KMS-11 (cell line): Measurements from ENCODE around the gene MYO1A.

ENCODE experiments used
- H2AFZ ChIP-seq: fragments of 200-600 bp; sonication (generic); 2 replicates; pipeline ENCODE4 v1.6.1; 2016; ENCODE audit warnings: antibody characterized with exemption, mixed run types, low read depth
- H3K27ac ChIP-seq: fragments of 200-600 bp; sonication (generic); 2 replicates; pipeline ENCODE4 v1.6.1; 2016; ENCODE audit warnings: mild to moderate bottlenecking, mixed run types
- H3K27me3 ChIP-seq: fragments of 200-600 bp; sonication (generic); 2 replicates; pipeline ENCODE4 v1.6.1; 2017; ENCODE audit warnings: mild to moderate bottlenecking, low read depth, mixed run types, moderate library complexity; ENCODE audit not compliant: insufficient read depth
- H3K36me3 ChIP-seq: fragments of 200-600 bp; sonication (generic); 2 replicates; pipeline ENCODE4 v1.6.1; 2017; ENCODE audit warnings: mild to moderate bottlenecking, mixed run types; ENCODE audit not compliant: insufficient read depth
- H3K4me1 ChIP-seq: fragments of 200-600 bp; sonication (generic); 2 replicates; pipeline ENCODE4 v1.6.1; 2016; ENCODE audit warnings: mild to moderate bottlenecking, low read depth, mixed run types; ENCODE audit not compliant: poor library complexity, severe bottlenecking
- H3K4me2 ChIP-seq: fragments of 200-600 bp; sonication (generic); 2 replicates; pipeline ENCODE4 v1.7.0; 2016; ENCODE audit warnings: mild to moderate bottlenecking, mixed run types
- H3K4me3 ChIP-seq: fragments of 200-600 bp; sonication (generic); IDR thresholded peaks from 2 replicates; pipeline ENCODE4 v1.6.1; 2017; ENCODE audit warnings: low read depth, low read length, mixed read lengths; ENCODE audit not compliant: insufficient read depth
- H3K79me2 ChIP-seq: fragments of 200-600 bp; sonication (generic); 2 replicates; pipeline ENCODE4 v1.6.1; 2016; ENCODE audit warnings: low read depth, mixed run types; ENCODE audit not compliant: insufficient read depth
- H3K9ac ChIP-seq: fragments of 200-600 bp; sonication (generic); 2 replicates; pipeline ENCODE4 v1.6.1; 2016; ENCODE audit warnings: mild to moderate bottlenecking, mixed run types
- H4K20me1 ChIP-seq: fragments of 200-600 bp; sonication (generic); 2 replicates; pipeline ENCODE4 v1.6.1; 2016; ENCODE audit warnings: mild to moderate bottlenecking, mixed run types; ENCODE audit not compliant: insufficient read depth
- CTCF ChIP-seq: fragments of 200-600 bp; sonication (generic); conservative IDR thresholded peaks from 2 replicates; pipeline ENCODE4 v1.6.1; 2017; ENCODE audit warnings: low read depth, mild to moderate bottlenecking, antibody characterized with exemption, low read length, moderate library complexity, mixed read lengths

Gene MYO1A

GRCh38 chr12:57046947-57047890, 2.7 kb downstream of the MYO1A start:
- H3K79me2 ChIP-seq: no peaks in the 10 kb centered on the region
- H3K36me3 ChIP-seq: no peaks in the 10 kb centered on the region
- peaks cover 20% of the 10 kb centered on the region; the same call in 1 of the 2 replicates for H3K27me3 ChIP-seq
- no peaks in the 10 kb centered on the region for H4K20me1 ChIP-seq
- no peak overlapping the region for H3K4me2 ChIP-seq
- no peak overlapping the region for H3K4me3 ChIP-seq
- H3K9ac ChIP-seq: no peak overlapping the region
- H3K4me1 ChIP-seq: no peaks in the 10 kb centered on the region
- H2AFZ ChIP-seq: no peak overlapping the region
- H3K27ac ChIP-seq: no peak overlapping the region
- no peak for TF ChIP-seq CTCF

- Histone ChIP-seq H3K4me1 (no peaks in the 10 kb centered on the region), H3K9ac (no peak overlapping the region), H3K36me3 (no peaks in the 10 kb centered on the region), H3K27me3 (peaks cover 20% of the 10 kb centered on the region; the same call in 1 of the 2 replicates), H4K20me1 (no peaks in the 10 kb centered on the region), H2AFZ (no peak overlapping the region), H3K27ac (no peak overlapping the region), H3K4me3 (no peak overlapping the region), H3K4me2 (no peak overlapping the region), H3K79me2 (no peaks in the 10 kb centered on the region)
- no peak for TF ChIP-seq CTCF
These were observed 3.7 kb downstream of the MYO1A start for GRCh38 chr12:57046086-57046791.

GRCh38 chr12:57044889-57045288, 5.0 kb downstream of the MYO1A start:
- Histone ChIP-seq H3K4me3 (no peak overlapping the region), H3K36me3 (no peaks in the 10 kb centered on the region), H3K27me3 (peaks cover 13% of the 10 kb centered on the region; the same call in 1 of the 2 replicates), H4K20me1 (no peaks in the 10 kb centered on the region), H3K4me2 (no peak overlapping the region), H3K4me1 (no peaks in the 10 kb centered on the region), H2AFZ (no peak overlapping the region), H3K79me2 (no peaks in the 10 kb centered on the region), H3K9ac (no peak overlapping the region), H3K27ac (no peak overlapping the region)
- no peak for TF ChIP-seq CTCF

- Histone ChIP-seq H3K9ac (no peak overlapping the region), H3K36me3 (no peaks in the 10 kb centered on the region), H3K27ac (no peak overlapping the region), H3K79me2 (no peaks in the 10 kb centered on the region), H3K27me3 (peaks cover 12% of the 10 kb centered on the region; the same call in 1 of the 2 replicates), H3K4me2 (no peak overlapping the region), H4K20me1 (no peaks in the 10 kb centered on the region), H3K4me1 (no peaks in the 10 kb centered on the region), H2AFZ (no peak overlapping the region), H3K4me3 (no peak overlapping the region)
- TF ChIP-seq CTCF: no peak
These were observed 5.5 kb downstream of the MYO1A start for GRCh38 chr12:57044468-57044867.
